ENCODE measurements around the gene CPEB2.
"Not testable (repeated sequence)": the region's sequence is repeated elsewhere in the genome, so short reads cannot be mapped to it uniquely, and the experiment has no call there.

CPEB2 gene

GRCh38 chr4:15043922-15044321, 41.6 kb downstream of the CPEB2 start:
- no peak for DNase-seq (ENCODE audit: low read depth in 3 of 3)

GRCh38 chr4:15054541-15054940, 52.3 kb downstream of the CPEB2 start:
- DNase-seq (ENCODE audit: low read depth in 3 of 3), result no peak

GRCh38 chr4:15060213-15060612, 57.9 kb downstream of the CPEB2 start:
- no peak for DNase-seq (ENCODE audit: low read depth in 3 of 3)

- DNase-seq (ENCODE audit: low read depth in 3 of 3), result no peak
These were observed 61.1 kb downstream of the CPEB2 start for GRCh38 chr4:15063341-15063740.

GRCh38 chr4:15065516-15065915, 63.2 kb downstream of the CPEB2 start:
- no peak for DNase-seq (ENCODE audit: low read depth in 3 of 3)

- no peak for DNase-seq (ENCODE audit: low read depth in 3 of 3)
These were observed 63.9 kb downstream of the CPEB2 start for GRCh38 chr4:15066140-15066539.

- no peak for DNase-seq (ENCODE audit: low read depth in 3 of 3)
These were observed 66.0 kb downstream of the CPEB2 start for GRCh38 chr4:15068298-15068697.

GRCh38 chr4:15075875-15076274, 73.6 kb downstream of the CPEB2 start:
- DNase-seq (ENCODE audit: low read depth in 3 of 3), result no peak

- DNase-seq (ENCODE audit: low read depth in 3 of 3), result no peak
These were observed 75.7 kb downstream of the CPEB2 start for GRCh38 chr4:15077969-15078368.

- no peak for DNase-seq (ENCODE audit: low read depth in 3 of 3)
These were observed 76.7 kb downstream of the CPEB2 start for GRCh38 chr4:15078682-15079642.

- DNase-seq (ENCODE audit: low read depth in 3 of 3), result no peak
These were observed 82.5 kb downstream of the CPEB2 start for GRCh38 chr4:15084780-15085179.

GRCh38 chr4:15085762-15086161, 83.5 kb downstream of the CPEB2 start:
- DNase-seq (ENCODE audit: low read depth in 3 of 3), result not testable (repeated sequence)

GRCh38 chr4:15086259-15086658, 84.0 kb downstream of the CPEB2 start:
- DNase-seq (ENCODE audit: low read depth in 3 of 3), result not testable (repeated sequence)

GRCh38 chr4:15088394-15089035, 86.2 kb downstream of the CPEB2 start:
- no peak for DNase-seq (ENCODE audit: low read depth in 3 of 3)

GRCh38 chr4:15089979-15090378, 87.7 kb downstream of the CPEB2 start:
- DNase-seq (ENCODE audit: low read depth in 3 of 3), result no peak

GRCh38 chr4:15100380-15100779, 98.1 kb downstream of the CPEB2 start:
- DNase-seq (ENCODE audit: low read depth in 3 of 3), result no peak

- DNase-seq (ENCODE audit: low read depth in 3 of 3), result no peak
These were observed 98.9 kb downstream of the CPEB2 start for GRCh38 chr4:15100994-15101695.

- DNase-seq (ENCODE audit: low read depth in 3 of 3), result no peak
These were observed 102.5 kb downstream of the CPEB2 start for GRCh38 chr4:15104825-15105224.

GRCh38 chr4:15106399-15106798, 104.1 kb downstream of the CPEB2 start:
- DNase-seq (ENCODE audit: low read depth in 3 of 3), result no peak

- no peak for DNase-seq (ENCODE audit: low read depth in 3 of 3)
These were observed 107.3 kb downstream of the CPEB2 start for GRCh38 chr4:15109600-15109999.

- no peak for DNase-seq (ENCODE audit: low read depth in 3 of 3)
These were observed 107.9 kb downstream of the CPEB2 start for GRCh38 chr4:15110120-15110571.

GRCh38 chr4:15116509-15117079, 114.3 kb downstream of the CPEB2 start:
- no peak for DNase-seq (ENCODE audit: low read depth in 3 of 3)
